Adrenal gland (tissue), 12 donors: Measurements from ENCODE around the gene FYCO1. TPM values are rescaled to one million over a fixed set of nuclear protein-coding genes. Genes with fewer than 3 reads are reported as not detected.

Source experiments
- DNase-seq, 7 donors: peaks; one replicate each; pipeline ENCODE4 v3.0.0-alpha.2; 2019 to 2020
- H3K27ac ChIP-seq, 5 donors: fragments of 200-600 bp; sonication (generic) in 4 of 5; 1 replicate in 3 of 5; 2 replicates in 2 of 5; pipeline versions ENCODE4 v1.5.1 to v1.8.0; 2016 to 2020; ENCODE audit warnings: mild to moderate bottlenecking in 1 of 5
- H3K27me3 ChIP-seq: fragments of 200-600 bp; 2 replicates; pipeline ENCODE4 v1.8.0; 2021
- H3K36me3 ChIP-seq, 2 donors: fragments of 200-600 bp; replicated peaks in 1 of 2; 1 replicate in 1 of 2; 2 replicates in 1 of 2; pipeline versions ENCODE4 v1.5.1 to v1.8.0; 2018 to 2022
- H3K4me1 ChIP-seq, 2 donors: fragments of 200-600 bp; replicated peaks in 1 of 2; 1 replicate in 1 of 2; 2 replicates in 1 of 2; pipeline versions ENCODE4 v1.5.1 to v1.8.0; 2018 to 2021
- H3K4me3 ChIP-seq, 4 donors: fragments of 200-600 bp; sonication (generic) in 3 of 4; one replicate each; pipeline ENCODE4 v1.5.1; 2016 to 2018
- H3K9me3 ChIP-seq, 3 donors: fragments of 200-600 bp; sonication (generic) in 1 of 3; replicated peaks in 1 of 3; 1 replicate in 2 of 3; 2 replicates in 1 of 3; pipeline versions ENCODE4 v1.5.1 to v1.8.0; 2016 to 2021
- POLR2A ChIP-seq, 2 donors: fragments of 450-650 bp; IDR thresholded peaks; one replicate each; pipeline ENCODE4 v1.6.1; 2017; ENCODE audit warnings: antibody characterized with exemption in 2 of 2, mild to moderate bottlenecking in 2 of 2, moderate library complexity in 1 of 2
- WGBS, 4 donors: extraction: QIAGEN DNeasy Blood & Tissue Kit in 2 of 4; methylation state at CpG; one replicate each; pipeline versions ENCODE4 v1.1.5 to v1.1.7; 2013 to 2017; 5-methylcytosine and 5-hydroxymethylcytosine counted together
- intact Hi-C, 2 donors: fragments of 100-400 bp; cut with DNase I; formaldehyde crosslinking; loops; one replicate each; pipeline versions ENCODE4 v1.14.1 to v1.15.0; 2022 to 2023
- polyA plus RNA-seq, 3 donors: library from polyadenylated mRNA; stranded (reverse); fragments of 200-250 nt in 2 of 3; fragments of 350-450 nt in 1 of 3; fragmentation: Illumina TruSeq in 1 of 3; extraction: RNeasy Lipid Tissue Mini Kit (QIAGEN cat#74804) in 1 of 3; gene quantifications; one replicate each; pipeline ENCODE4 v1.2.3, GENCODE V29; 2013 to 2014
- total RNA-seq, 9 donors: library from RNA; depleted of rRNA in 4 of 9; stranded (reverse); fragments of >200 nt in 4 of 9; fragments of 120-200 nt in 1 of 9; fragmentation: NEBNext Ultra II Directional in 1 of 9; extraction: Animal tissue kit (Norgen Biotek cat#: 25700) in 1 of 9; gene quantifications; one replicate each; pipeline versions ENCODE4 v1.1.0 to v1.2.4, GENCODE V29; 2013 to 2023
- TF ChIP-seq, protein P1 (sequence below), 6 experiments: fragments of 450-650 bp in 4 of 6; fragments of 200-600 bp in 2 of 6; sonication (generic) in 1 of 6; IDR thresholded peaks; 1 replicate in 5 of 6; 2 replicates in 1 of 6; pipeline versions ENCODE4 v1.5.1 to v1.8.0; 2016 to 2021; ENCODE audit warnings: antibody characterized with exemption in 6 of 6, mild to moderate bottlenecking in 2 of 6, moderate library complexity in 1 of 6
- donor health status: healthy with polysubstance abuse.
- donor health status: Bipolar disorder and iron deficiency.
- donor health status: DM: yes; HTN: yes; CAD: no.
- donor health status: DM: no; HTN: no; CAD: no.
- donor health status: DM: no; HTN: no; CAD: no.
- donor health status: DM: yes; HTN: yes; CAD: no.

FYCO1 gene
- total and polyA plus RNA-seq, 12 donors = 12.3 to 74.3 (median 29.4) TPM

- DNase-seq = no peak
- TF ChIP-seq, protein P1, sequence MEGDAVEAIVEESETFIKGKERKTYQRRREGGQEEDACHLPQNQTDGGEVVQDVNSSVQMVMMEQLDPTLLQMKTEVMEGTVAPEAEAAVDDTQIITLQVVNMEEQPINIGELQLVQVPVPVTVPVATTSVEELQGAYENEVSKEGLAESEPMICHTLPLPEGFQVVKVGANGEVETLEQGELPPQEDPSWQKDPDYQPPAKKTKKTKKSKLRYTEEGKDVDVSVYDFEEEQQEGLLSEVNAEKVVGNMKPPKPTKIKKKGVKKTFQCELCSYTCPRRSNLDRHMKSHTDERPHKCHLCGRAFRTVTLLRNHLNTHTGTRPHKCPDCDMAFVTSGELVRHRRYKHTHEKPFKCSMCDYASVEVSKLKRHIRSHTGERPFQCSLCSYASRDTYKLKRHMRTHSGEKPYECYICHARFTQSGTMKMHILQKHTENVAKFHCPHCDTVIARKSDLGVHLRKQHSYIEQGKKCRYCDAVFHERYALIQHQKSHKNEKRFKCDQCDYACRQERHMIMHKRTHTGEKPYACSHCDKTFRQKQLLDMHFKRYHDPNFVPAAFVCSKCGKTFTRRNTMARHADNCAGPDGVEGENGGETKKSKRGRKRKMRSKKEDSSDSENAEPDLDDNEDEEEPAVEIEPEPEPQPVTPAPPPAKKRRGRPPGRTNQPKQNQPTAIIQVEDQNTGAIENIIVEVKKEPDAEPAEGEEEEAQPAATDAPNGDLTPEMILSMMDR (IDR thresholded peaks at IDR 0.05) = no peak
- TF ChIP-seq POLR2A (IDR thresholded peaks at IDR 0.05) = no peak
- Histone ChIP-seq H3K4me1 (no peaks in the 10 kb centered on the region), H3K36me3 (no peaks in the 10 kb centered on the region), H3K27ac (no peak overlapping the region), H3K4me3 (no peak overlapping the region), H3K27me3 (no peaks in the 10 kb centered on the region), H3K9me3 (no peaks in the 10 kb centered on the region)
- intact Hi-C loops = no loop called here
- WGBS, 4 donors = 87 to 97% (median 95%) methylated on average over 8 of the region's 8 CpGs
Observed at GRCh38 chr3:46021516-46021915, 25.9 kb upstream of the FYCO1 start.

GRCh38 chr3:46020766-46021510 lies 25.3 kb upstream of the FYCO1 start:
- no peak overlapping the region for H3K27ac ChIP-seq
- H3K9me3 ChIP-seq = no peaks in the 10 kb centered on the region
- H3K36me3 ChIP-seq = no peaks in the 10 kb centered on the region
- intact Hi-C loops = no loop called here
- H3K4me1 ChIP-seq = no peaks in the 10 kb centered on the region
- TF ChIP-seq POLR2A (IDR thresholded peaks at IDR 0.05) = no peak
- TF ChIP-seq, protein P1 (IDR thresholded peaks at IDR 0.05) = no peak
- no peaks in the 10 kb centered on the region for H3K27me3 ChIP-seq
- no peak for DNase-seq
- WGBS, 4 donors = 87 to 94% (median 92%) methylated on average over 37 of the region's 37 CpGs
- no peak overlapping the region for H3K4me3 ChIP-seq

DNA sequence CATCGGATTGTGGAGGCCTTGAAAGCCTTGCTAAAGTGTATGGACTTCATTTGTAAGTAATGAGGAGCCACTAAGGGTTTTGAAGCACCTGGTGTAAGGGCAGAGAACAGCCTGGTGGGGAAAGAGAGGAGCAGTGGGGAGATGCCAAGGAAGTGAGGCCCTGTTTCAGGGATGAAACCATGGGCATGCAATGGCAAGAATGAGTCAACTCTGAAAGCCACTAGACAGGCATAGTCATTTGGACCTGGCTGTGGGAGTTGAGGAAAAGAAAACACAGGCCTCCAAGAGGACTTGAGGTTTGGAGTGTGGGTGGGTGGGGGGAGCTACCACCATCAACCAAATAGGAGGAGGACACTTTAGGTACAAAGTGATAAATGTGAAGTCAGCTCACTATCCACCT lies 24.1 kb upstream of the FYCO1 start:
- Histone ChIP-seq H3K36me3 (no peaks in the 10 kb centered on the region), H3K9me3 (no peaks in the 10 kb centered on the region), H3K4me3 (no peak overlapping the region), H3K4me1 (no peaks in the 10 kb centered on the region), H3K27me3 (no peaks in the 10 kb centered on the region), H3K27ac (no peak overlapping the region)
- DNase-seq = no peak
- WGBS, 4 donors = 67 to 90% (median 83%) methylated on average over 1 of the region's 1 CpG
- TF ChIP-seq, protein P1 (IDR thresholded peaks at IDR 0.05) = no peak
- TF ChIP-seq POLR2A (IDR thresholded peaks at IDR 0.05) = no peak
- intact Hi-C loops = no loop called here

- H3K9me3 ChIP-seq = no peaks in the 10 kb centered on the region
- H3K36me3 ChIP-seq = no peaks in the 10 kb centered on the region
- 73 to 93% (median 79%) methylated on average over 2 of the region's 2 CpGs for WGBS, 4 donors
- H3K27me3 ChIP-seq = no peaks in the 10 kb centered on the region
- TF ChIP-seq, protein P1 (IDR thresholded peaks at IDR 0.05) = no peak
- TF ChIP-seq POLR2A (IDR thresholded peaks at IDR 0.05) = no peak
- no peak overlapping the region for H3K27ac ChIP-seq
- no peak overlapping the region for H3K4me3 ChIP-seq
- no peak for DNase-seq
- no peaks in the 10 kb centered on the region for H3K4me1 ChIP-seq
- intact Hi-C loops = no loop called here
Observed at GRCh38 chr3:46017720-46018119, 22.1 kb upstream of the FYCO1 start.
